HG02981 (cell line): ENCODE measurements around the gene PPP4R2.
A peak's percentile ranks its signal among the peaks of the same experiment; 100 is the strongest.

ENCODE experiments used
- ATAC-seq: cut with Tn5 transposase; IDR thresholded peaks from one replicate; pipeline ENCODE4 v1.9.1; 2021; ENCODE audit warnings: mild to moderate bottlenecking, moderate library complexity; ENCODE audit not compliant: unreplicated experiment

The PPP4R2 gene, protein sequence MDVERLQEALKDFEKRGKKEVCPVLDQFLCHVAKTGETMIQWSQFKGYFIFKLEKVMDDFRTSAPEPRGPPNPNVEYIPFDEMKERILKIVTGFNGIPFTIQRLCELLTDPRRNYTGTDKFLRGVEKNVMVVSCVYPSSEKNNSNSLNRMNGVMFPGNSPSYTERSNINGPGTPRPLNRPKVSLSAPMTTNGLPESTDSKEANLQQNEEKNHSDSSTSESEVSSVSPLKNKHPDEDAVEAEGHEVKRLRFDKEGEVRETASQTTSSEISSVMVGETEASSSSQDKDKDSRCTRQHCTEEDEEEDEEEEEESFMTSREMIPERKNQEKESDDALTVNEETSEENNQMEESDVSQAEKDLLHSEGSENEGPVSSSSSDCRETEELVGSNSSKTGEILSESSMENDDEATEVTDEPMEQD

GRCh38 chr3:72996473-72997333, at the start of gene PPP4R2:
PPP4R2 (plus strand) TSS chr3:72996811; CDS start chr3:72997038, 227 bp downstream.
- peak; percentile 87 for ATAC-seq

DNA sequence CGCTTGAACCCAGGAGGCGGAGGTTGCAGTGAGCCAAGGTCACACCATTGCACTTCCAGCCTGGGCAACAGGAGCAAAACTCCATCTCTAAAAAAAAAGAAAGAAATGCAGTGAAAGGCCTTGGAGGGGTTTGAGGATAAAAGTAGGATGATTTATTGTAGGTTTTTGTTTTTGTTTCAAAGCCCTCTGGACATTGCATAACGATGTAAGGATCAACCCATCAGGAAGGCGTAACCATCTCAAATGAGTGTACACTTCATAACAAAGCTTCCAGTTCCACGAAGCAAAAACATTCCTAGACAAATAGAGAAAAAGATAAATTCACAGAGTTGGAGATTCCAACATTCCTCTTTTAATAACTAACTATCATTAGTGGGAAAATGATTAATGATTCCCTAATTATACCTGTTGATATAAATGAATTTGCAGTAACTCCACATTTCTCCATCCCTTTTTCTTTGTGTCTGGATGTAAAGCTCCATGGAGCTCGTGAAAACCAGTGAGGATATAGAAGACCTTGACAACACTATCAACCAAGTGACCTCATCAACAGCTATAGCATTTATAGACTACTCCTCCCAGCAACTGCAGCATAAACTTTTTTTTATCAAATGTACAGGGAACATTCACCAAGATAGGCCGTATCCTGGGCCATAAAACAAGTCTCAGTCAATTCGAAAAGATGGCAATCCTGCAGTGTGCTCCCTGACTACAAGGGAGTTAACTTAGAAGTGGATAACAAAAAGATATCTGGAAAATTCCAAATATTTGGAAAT, 48.7 kb upstream of the PPP4R2 start:
- no peak for ATAC-seq

- ATAC-seq, result no peak
Measured at GRCh38 chr3:72949016-72949415, 47.6 kb upstream of the PPP4R2 start.

GRCh38 chr3:72950372-72950771, 46.2 kb upstream of the PPP4R2 start:
- no peak for ATAC-seq

- ATAC-seq, result no peak
Measured at GRCh38 chr3:72950801-72951200, 45.8 kb upstream of the PPP4R2 start.

- ATAC-seq, result no peak
Measured at GRCh38 chr3:72951259-72951722, 45.3 kb upstream of the PPP4R2 start.

DNA sequence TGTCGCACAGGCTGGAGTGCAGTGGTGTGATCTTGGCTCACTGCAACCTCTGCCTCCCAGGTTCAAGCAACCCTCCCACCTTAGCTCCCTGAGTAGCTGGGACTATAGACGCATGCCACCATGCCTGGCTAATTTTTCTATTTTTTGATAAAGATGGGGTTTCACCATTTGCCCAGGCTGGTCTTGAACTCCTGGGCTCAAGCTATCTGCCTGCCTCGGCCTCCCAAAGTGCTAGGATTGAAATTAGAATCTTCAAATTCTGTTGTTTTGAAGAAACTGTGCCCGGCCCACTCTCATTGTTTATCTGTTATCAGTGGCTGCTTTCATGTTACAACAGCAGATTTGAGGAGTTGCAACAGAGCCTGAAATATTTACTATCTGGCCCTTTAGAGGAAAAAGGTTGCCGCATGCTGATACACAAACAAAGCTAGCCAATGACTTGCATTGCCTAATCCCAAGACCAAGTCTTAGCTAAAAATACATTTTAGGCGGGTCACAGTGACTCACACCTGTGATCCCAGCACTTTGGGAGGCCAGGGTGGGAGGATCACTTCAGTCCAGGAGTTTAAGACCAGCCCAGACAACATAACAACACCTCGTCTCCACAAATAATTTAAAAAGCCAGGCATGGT, 43.2 kb upstream of the PPP4R2 start:
- no peak for ATAC-seq

DNA sequence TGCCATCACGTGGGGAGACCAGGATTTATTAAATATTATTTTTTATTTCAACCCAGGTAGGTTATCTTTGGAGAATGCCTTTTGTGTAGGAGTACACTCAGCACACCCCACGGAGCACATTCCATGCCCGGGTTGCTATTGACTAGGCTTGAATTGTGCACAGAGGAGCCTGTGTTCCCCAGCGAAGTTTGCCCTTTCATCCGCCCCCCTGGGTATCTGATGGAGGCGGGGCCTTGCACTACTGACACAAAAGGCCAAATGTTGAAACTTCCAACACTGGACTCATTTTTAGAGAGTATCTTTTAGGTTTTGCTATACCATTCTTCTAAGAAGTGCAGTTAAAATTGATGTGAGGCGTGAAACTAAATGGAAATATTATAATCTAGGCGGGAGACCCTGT, 39.3 kb upstream of the PPP4R2 start:
- ATAC-seq, result no peak

- ATAC-seq, result no peak
Measured at GRCh38 chr3:72959336-72959735, 37.3 kb upstream of the PPP4R2 start.

DNA sequence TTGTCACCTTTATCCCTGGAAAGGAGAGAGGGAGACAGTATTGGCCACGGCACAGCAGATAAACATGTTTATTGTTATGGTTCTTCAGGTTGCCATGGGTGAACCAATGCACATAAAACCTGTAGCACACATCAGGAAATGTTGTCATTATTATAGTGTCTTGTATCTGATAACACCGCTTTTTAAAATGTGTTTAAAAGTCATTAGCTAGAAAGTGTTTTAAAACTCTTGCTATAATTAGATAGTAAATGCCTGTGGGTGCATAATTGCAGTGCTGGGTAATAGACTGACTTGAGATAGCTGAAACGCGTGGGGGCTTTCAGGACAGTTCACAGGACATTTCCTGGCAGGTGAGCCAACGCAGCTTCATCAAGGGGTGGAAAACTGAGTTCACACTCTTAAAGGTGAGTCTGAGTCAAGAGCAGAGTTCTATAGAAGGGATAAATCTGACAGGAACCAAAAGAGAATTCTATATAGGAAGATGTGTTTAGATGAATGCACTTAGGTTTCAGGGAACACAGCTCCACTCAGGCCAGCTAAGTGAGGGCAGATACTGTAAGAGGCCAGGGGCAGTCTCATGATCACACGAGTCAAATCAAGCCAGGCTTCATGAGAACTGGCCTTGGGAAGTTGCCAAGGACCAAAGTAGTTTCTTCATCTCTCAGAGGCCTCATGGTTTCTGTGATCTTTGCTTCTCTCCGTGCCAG, 35.6 kb upstream of the PPP4R2 start:
- ATAC-seq, result no peak

GRCh38 chr3:72961752-72962151, 34.9 kb upstream of the PPP4R2 start:
- no peak for ATAC-seq

GRCh38 chr3:72962317-72962716, 34.3 kb upstream of the PPP4R2 start:
- no peak for ATAC-seq

DNA sequence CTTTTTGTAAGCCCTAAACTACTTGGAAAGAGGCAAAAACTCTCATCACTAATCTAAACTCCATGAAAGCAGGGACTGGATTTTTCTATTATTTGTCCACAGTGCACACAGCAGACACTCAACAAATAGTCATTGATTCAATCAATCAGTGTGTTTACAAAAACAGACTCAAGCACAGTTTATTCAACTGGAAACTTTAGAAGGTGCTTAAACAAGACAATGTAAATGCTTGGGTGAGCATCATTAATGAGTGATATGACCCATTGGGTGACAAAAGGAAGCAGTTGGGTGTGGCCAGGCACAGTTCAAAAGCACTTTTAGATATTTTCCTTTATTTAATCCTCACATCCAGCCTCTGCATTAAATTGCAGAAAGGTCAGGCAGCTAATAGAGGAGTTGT, 32.0 kb upstream of the PPP4R2 start:
- no peak for ATAC-seq

GRCh38 chr3:72968266-72968664, 28.3 kb upstream of the PPP4R2 start:
- no peak for ATAC-seq

DNA sequence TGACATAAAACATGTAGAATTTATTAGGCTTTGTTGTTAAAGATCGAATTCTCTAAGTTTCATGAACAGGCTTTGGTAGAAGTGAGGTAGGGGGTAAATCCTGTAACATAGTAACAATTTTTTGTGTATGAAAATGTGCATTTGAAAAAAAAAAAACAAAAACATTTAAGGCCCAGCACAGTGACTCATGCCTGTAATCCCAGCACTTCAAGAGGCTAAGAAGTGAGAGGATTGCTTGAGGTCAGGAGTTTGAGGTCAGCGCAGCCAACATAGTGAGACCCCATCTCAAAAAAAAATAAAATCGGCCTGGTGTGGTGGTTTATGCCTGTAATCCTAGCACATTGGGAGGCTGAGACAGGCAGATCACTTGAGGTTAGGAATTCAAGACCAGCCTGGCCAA, 26.8 kb upstream of the PPP4R2 start:
- no peak for ATAC-seq

- ATAC-seq, result no peak
Measured at GRCh38 chr3:72970942-72971341, 25.7 kb upstream of the PPP4R2 start.

DNA sequence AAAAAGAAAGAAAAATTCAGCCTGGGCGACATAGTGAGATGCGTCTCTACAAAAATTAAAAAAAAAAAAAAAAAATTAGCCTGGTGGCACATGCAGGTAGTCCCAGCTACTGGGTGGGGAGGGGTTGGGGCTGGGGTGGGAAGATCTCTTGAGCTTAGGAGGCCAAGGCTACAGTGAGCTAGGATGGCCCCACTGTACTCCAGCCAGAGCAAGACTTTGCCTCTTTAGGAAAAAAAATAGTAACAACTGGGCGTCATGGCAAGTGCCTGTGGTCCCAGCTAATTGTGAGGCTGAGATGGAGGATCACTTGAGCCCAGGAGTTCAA, 23.9 kb upstream of the PPP4R2 start:
- no peak for ATAC-seq

DNA sequence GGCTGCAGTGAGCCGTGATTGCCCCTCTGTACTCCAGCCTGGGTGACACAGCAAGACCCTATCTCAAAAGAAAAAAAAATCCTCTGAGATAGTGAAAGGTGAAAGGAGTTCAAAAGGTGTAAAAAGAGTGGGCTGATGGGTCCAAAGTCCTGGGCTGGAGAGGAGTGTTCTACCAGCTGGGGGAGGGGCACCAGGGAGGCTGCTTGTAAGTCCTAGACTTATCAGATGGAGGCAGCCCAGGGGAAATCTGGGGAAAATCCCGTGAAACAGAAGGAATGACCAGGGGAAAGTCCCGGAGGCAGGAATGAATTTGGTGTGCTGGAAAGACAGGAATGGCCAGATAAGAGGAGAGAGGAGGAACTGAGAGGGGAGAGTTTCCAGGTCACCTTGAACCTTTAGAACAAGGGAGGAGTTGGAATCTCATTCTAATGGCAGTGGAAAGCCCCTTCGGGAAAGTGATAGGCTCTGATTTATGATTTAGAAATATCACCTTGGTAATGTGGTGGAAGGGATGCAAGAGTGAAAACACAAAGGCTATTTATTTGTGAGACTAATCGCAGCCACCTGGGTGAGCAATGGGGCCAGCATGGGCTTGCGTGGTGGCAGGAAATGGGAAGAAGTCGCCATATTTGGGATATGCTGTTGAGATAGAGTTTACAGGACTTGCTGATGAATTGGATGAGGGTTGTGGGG, 23.4 kb upstream of the PPP4R2 start:
- no peak for ATAC-seq

DNA sequence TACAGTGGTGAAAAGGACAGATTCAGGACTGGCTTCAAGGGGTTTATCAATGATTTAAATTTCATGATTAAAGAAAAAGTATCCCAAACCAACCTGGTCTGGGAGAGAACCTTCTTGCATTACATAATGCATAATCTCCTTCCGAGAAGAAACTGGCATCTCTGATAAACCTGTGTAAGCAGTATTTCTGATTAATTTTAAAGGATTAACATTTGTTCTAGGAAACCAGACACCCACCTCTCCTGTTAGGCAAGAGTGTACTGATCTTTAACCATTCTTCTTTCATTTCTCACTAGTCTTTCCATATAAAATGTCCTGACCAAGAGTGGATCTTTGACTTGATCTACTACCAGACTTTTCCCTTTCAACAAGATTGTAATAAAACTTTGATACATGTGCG, 22.8 kb upstream of the PPP4R2 start:
- no peak for ATAC-seq

GRCh38 chr3:72974956-72975355, 21.7 kb upstream of the PPP4R2 start:
- ATAC-seq, result no peak
